H1 (cell line): ENCODE data around the gene LCN6. TPM values are rescaled to one million over a fixed set of nuclear protein-coding genes. Genes with fewer than 3 reads are reported as not detected.

Experiments
- CTCF ChIA-PET: fragments of 300-600 bp; sonication (Branson Sonifier 250); formaldehyde crosslinking; loops from one replicate; lab custom pipeline; 2021; ENCODE audit not compliant: partially characterized antibody; lab: Charles Lee
- POLR2A ChIA-PET: fragments of 300-600 bp; sonication (Branson Sonifier 250); formaldehyde crosslinking; loops from one replicate; lab custom pipeline; 2021; ENCODE audit warnings: inconsistent platforms; ENCODE audit not compliant: partially characterized antibody; lab: Charles Lee
- DNase-seq, 2 experiments: peaks; one replicate each; pipeline versions ENCODE4 v3.0.0 to v3.0.0-alpha.2; 2010 to 2022; ENCODE audit warnings: low spot score in 2 of 2, low read depth in 1 of 2, mixed read lengths in 1 of 2
- FAIRE-seq: peaks from 2 replicates; lab custom pipeline; 2011; peaks lifted over from hg19 to GRCh38; lab: Jason Lieb, UNC
- H2AFZ ChIP-seq: 2 replicates; pipeline ENCODE4 v1.8.1; 2012; ENCODE audit warnings: low read length, inconsistent platforms
- H2AK5ac ChIP-seq: 2 replicates; pipeline ENCODE4 v1.6.1; 2013; ENCODE audit warnings: low read depth, low read length
- H2BK120ac ChIP-seq: replicated peaks from 2 replicates; pipeline ENCODE3; 2013; ENCODE audit warnings: low read depth, low read length, inconsistent platforms
- H2BK12ac ChIP-seq: 2 replicates; pipeline ENCODE4 v1.6.1; 2013; ENCODE audit warnings: low read depth, low read length
- H2BK15ac ChIP-seq: 2 replicates; pipeline ENCODE4 v1.6.1; 2013; ENCODE audit warnings: low read length
- H2BK20ac ChIP-seq: 2 replicates; pipeline ENCODE4 v1.6.1; 2013; ENCODE audit warnings: low read length
- H2BK5ac ChIP-seq: 2 replicates; pipeline ENCODE4 v1.6.1; 2013; ENCODE audit warnings: low read depth, low read length
- H3K14ac ChIP-seq: 2 replicates; pipeline ENCODE4 v1.6.1; 2013; ENCODE audit warnings: inconsistent platforms; ENCODE audit not compliant: insufficient read length
- H3K18ac ChIP-seq: 2 replicates; pipeline ENCODE4 v1.6.1; 2013; ENCODE audit warnings: low read length; ENCODE audit errors: extremely low read depth
- H3K23ac ChIP-seq: 2 replicates; pipeline ENCODE4 v1.6.1; 2013; ENCODE audit warnings: inconsistent platforms; ENCODE audit not compliant: insufficient read length
- H3K23me2 ChIP-seq: 2 replicates; pipeline ENCODE4 v1.6.1; 2013; ENCODE audit warnings: low read depth, low read length
- H3K27ac ChIP-seq: 2 replicates; pipeline ENCODE4 v1.6.1; 2011; ENCODE audit warnings: low read depth, low read length, inconsistent platforms
- H3K27me3 ChIP-seq, 4 experiments: replicated peaks in 1 of 4; 1 replicate in 1 of 4; 2 replicates in 3 of 4; pipeline versions ENCODE4 v1.6.1 to v1.8.1; 2011 to 2013; ENCODE audit warnings: low read length in 3 of 4, mild to moderate bottlenecking in 3 of 4, inconsistent platforms in 2 of 4, mixed read lengths in 2 of 4, moderate library complexity in 1 of 4; ENCODE audit not compliant: control insufficient read depth in 3 of 4, insufficient read depth in 3 of 4; ENCODE audit errors: extremely low read depth in 1 of 4
- H3K36me3 ChIP-seq, 4 experiments: 2 replicates each; pipeline versions ENCODE4 v1.6.1 to v1.8.1; 2011 to 2013; ENCODE audit warnings: mild to moderate bottlenecking in 4 of 4, low read length in 3 of 4, moderate library complexity in 2 of 4, control low read depth in 1 of 4, inconsistent platforms in 1 of 4; ENCODE audit not compliant: insufficient read depth in 4 of 4, control insufficient read depth in 2 of 4
- H3K4ac ChIP-seq: replicated peaks from 2 replicates; pipeline ENCODE3; 2013; ENCODE audit warnings: low read length, low read depth, mixed read lengths, inconsistent platforms; ENCODE audit not compliant: insufficient read length
- H3K4me1 ChIP-seq, 4 experiments: replicated peaks in 1 of 4; 1 replicate in 1 of 4; 2 replicates in 3 of 4; pipeline versions ENCODE4 v1.6.1 to v1.8.1; 2011 to 2013; ENCODE audit warnings: low read length in 3 of 4, inconsistent platforms in 2 of 4, mixed read lengths in 1 of 4; ENCODE audit not compliant: insufficient read depth in 4 of 4, control insufficient read depth in 3 of 4
- H3K4me2 ChIP-seq, 2 experiments: 2 replicates each; pipeline versions ENCODE4 v1.6.1 to v1.8.1; 2011 to 2013; ENCODE audit warnings: low read depth in 2 of 2, low read length in 2 of 2, control low read depth in 1 of 2, inconsistent platforms in 1 of 2, mild to moderate bottlenecking in 1 of 2; ENCODE audit not compliant: insufficient read depth in 1 of 2
- H3K4me3 ChIP-seq, 4 experiments: fragments of 200-600, 300-600 bp in 1 of 4; sonication (generic), shearing (Covaris generic), sonication (Bioruptor Twin) in 1 of 4; 2 replicates each; pipeline versions ENCODE4 v1.5.1 to v1.8.1; 2011 to 2016; ENCODE audit warnings: low read length in 4 of 4, low read depth in 3 of 4, control low read depth in 2 of 4, inconsistent platforms in 2 of 4, mild to moderate bottlenecking in 2 of 4, mixed read lengths in 1 of 4, moderate library complexity in 1 of 4; ENCODE audit not compliant: insufficient read depth in 2 of 4; ENCODE audit errors: extremely low read depth in 1 of 4
- H3K56ac ChIP-seq: replicated peaks from 2 replicates; pipeline ENCODE3; 2013; ENCODE audit warnings: low read depth, mild to moderate bottlenecking, mixed read lengths, low read length, inconsistent platforms; ENCODE audit not compliant: insufficient read length
- H3K79me1 ChIP-seq: 2 replicates; pipeline ENCODE4 v1.6.1; 2013; ENCODE audit warnings: low read depth, low read length, control low read depth
- H3K79me2 ChIP-seq, 2 experiments: 2 replicates each; pipeline versions ENCODE4 v1.6.1 to v1.8.1; 2012 to 2013; ENCODE audit warnings: low read length in 2 of 2, mild to moderate bottlenecking in 2 of 2, inconsistent platforms in 1 of 2; ENCODE audit not compliant: insufficient read depth in 2 of 2, control insufficient read depth in 1 of 2
- H3K9ac ChIP-seq, 4 experiments: replicated peaks in 1 of 4; 1 replicate in 1 of 4; 2 replicates in 3 of 4; pipeline versions ENCODE4 v1.6.1 to v1.8.1; 2011 to 2013; ENCODE audit warnings: low read depth in 3 of 4, low read length in 3 of 4, control low read depth in 2 of 4, mild to moderate bottlenecking in 2 of 4, moderate library complexity in 2 of 4, inconsistent platforms in 1 of 4; ENCODE audit errors: extremely low read depth in 1 of 4
- H3K9me3 ChIP-seq, 2 experiments: 2 replicates each; pipeline versions ENCODE4 v1.6.1 to v1.8.1; 2012 to 2013; ENCODE audit warnings: mild to moderate bottlenecking in 2 of 2, moderate library complexity in 2 of 2, control low read depth in 1 of 2, inconsistent platforms in 1 of 2, low read depth in 1 of 2, low read length in 1 of 2, mixed read lengths in 1 of 2; ENCODE audit not compliant: insufficient read depth in 2 of 2
- H4K20me1 ChIP-seq, 2 experiments: replicated peaks in 1 of 2; 2 replicates each; pipeline versions ENCODE3 to v1.8.1; 2011 to 2013; ENCODE audit warnings: inconsistent platforms in 2 of 2, low read length in 2 of 2, mild to moderate bottlenecking in 1 of 2; ENCODE audit not compliant: insufficient read depth in 2 of 2, control insufficient read depth in 1 of 2
- H4K5ac ChIP-seq: 2 replicates; pipeline ENCODE4 v1.6.1; 2013; ENCODE audit warnings: low read length, low read depth, mixed read lengths, inconsistent platforms; ENCODE audit not compliant: insufficient read length
- H4K8ac ChIP-seq: 2 replicates; pipeline ENCODE4 v1.8.0; 2013; ENCODE audit warnings: mild to moderate bottlenecking, moderate library complexity, low read length, inconsistent platforms; ENCODE audit not compliant: insufficient read depth; ENCODE audit errors: extremely low read depth
- H4K91ac ChIP-seq: replicated peaks from 2 replicates; pipeline ENCODE3; 2013; ENCODE audit warnings: low read length, mixed read lengths, inconsistent platforms; ENCODE audit not compliant: insufficient read length
- CBX8 ChIP-seq: fragments of 300-800, 300-1000 bp; sonication (generic); IDR thresholded peaks from 2 replicates; pipeline ENCODE4 v1.7.1; 2016; ENCODE audit warnings: low read depth, low read length, borderline replicate concordance
- EP300 ChIP-seq, 2 experiments: IDR thresholded peaks; 1 replicate in 1 of 2; 2 replicates in 1 of 2; pipeline ENCODE4 v1.6.1; 2011 to 2012; ENCODE audit warnings: low read depth in 2 of 2, low read length in 2 of 2, mild to moderate bottlenecking in 2 of 2, borderline replicate concordance in 1 of 2, inconsistent platforms in 1 of 2, moderate library complexity in 1 of 2
- MAFK ChIP-seq: IDR thresholded peaks from 2 replicates; pipeline ENCODE4 v1.6.1; 2012; ENCODE audit warnings: low read depth, mild to moderate bottlenecking, improper control_type of control experiment, low read length
- TCF12 ChIP-seq: IDR thresholded peaks from 2 replicates; pipeline ENCODE4 v1.6.1; 2011; ENCODE audit warnings: low read depth, mild to moderate bottlenecking, low read length
- ZNF274 ChIP-seq: IDR thresholded peaks from 2 replicates; pipeline ENCODE4 v1.7.0; 2012; ENCODE audit warnings: low read length, borderline replicate concordance; ENCODE audit errors: extremely low read depth
- WGBS, 2 experiments: shearing (Covaris generic) in 1 of 2; methylation state at CpG; one replicate each; pipeline versions ENCODE4 v1.1.6 to v1.1.7; 2013 to 2015; ENCODE audit warnings: low lambda C conversion rate in 2 of 2, mixed read lengths in 2 of 2, inconsistent platforms in 1 of 2, low coverage in 1 of 2, missing lambda C conversion rate in 1 of 2; ENCODE audit not compliant: insufficient replicate concordance in 2 of 2, insufficient coverage in 1 of 2, insufficient read length in 1 of 2; ENCODE audit errors: extremely low coverage in 1 of 2, missing lambda C conversion rate in 1 of 2; 5-methylcytosine and 5-hydroxymethylcytosine counted together
- polyA plus RNA-seq, 7 experiments: library from polyadenylated mRNA; depleted of rRNA in 3 of 7; stranded (reverse) in 5 of 7; unstranded in 2 of 7; fragments of >200 nt in 5 of 7; fragments of 200-250 nt in 2 of 7; gene quantifications; 1 replicate in 5 of 7; 2 replicates in 1 of 7; 4 replicates in 1 of 7; pipeline versions ENCODE4 v1.2.1 to v1.2.3, GENCODE V29; 2011 to 2013; ENCODE audit warnings: missing spikeins in 2 of 7, mixed read lengths in 2 of 7
- total RNA-seq: library from RNA; stranded (reverse); fragmentation: NEBNext Ultra II Directional; extraction: Animal tissue kit (Norgen Biotek cat#: 25700); gene quantifications from 2 replicates; pipeline ENCODE4 v1.2.1, GENCODE V29; 2021

The LCN6 gene
- total and polyA plus RNA-seq, 2 of the 8 experiments (the other 6 are each of a cell fraction or from before 2014, with no cell fraction given), result not detected

DNA sequence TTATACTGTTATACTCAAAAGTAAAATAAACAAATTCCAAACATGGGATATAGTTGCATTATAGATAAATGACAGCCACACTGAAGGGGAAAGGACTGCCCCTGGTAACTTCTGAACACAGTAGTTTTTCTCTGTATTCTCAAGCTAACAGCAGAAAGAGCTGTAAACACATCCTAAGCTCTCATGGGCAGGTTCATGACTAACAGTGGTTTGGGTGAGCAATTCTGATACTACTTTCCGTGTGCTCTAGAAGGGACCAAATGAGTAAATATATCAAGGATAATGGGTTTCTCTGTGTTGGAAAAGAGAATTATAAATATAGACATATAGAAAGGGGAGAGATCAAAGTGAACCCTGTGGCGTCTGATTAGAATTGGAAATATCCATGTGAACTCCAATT lies 2.2 kb upstream of the LCN6 start:
- H2AFZ ChIP-seq, result no peak overlapping the region
- no peak overlapping the region for H4K91ac ChIP-seq
- no peak overlapping the region for H2BK15ac ChIP-seq
- no peak for FAIRE-seq
- no peak overlapping the region for H3K4me2 ChIP-seq
- H4K8ac ChIP-seq, result no peak overlapping the region
- CTCF ChIA-PET, result interaction anchor here (0.6 to 2.7 kb wide), 7 partner anchors 7 to 388 kb away, joined by 3 to 9 read pairs (median 4); partner anchors contain the start of genes AJM1 and LCN8
- no peak overlapping the region for H4K5ac ChIP-seq
- no peak overlapping the region for H3K4me3 ChIP-seq
- no peak overlapping the region for H3K4ac ChIP-seq
- POLR2A ChIA-PET, result interaction anchor here (1.5 to 11.7 kb wide), 2 partner anchors 9 to 21 kb away, joined by 4 to 137 read pairs; no protein-coding TSS in a partner anchor
- H3K27ac ChIP-seq, result no peak overlapping the region
- TF ChIP-seq MAFK, result no peak
- no peak for TF ChIP-seq CBX8
- TF ChIP-seq EP300 (IDR thresholded peaks at IDR 0.05; ENCODE audit: borderline replicate concordance in 1 of 2, low read depth in 2 of 2, low read length in 2 of 2), result no peak
- TF ChIP-seq TCF12, result no peak
- TF ChIP-seq ZNF274, result no peak
- no peaks in the 10 kb centered on the region for H3K79me1 ChIP-seq
- H3K36me3 ChIP-seq, result no peaks in the 10 kb centered on the region
- no peak for DNase-seq
- no peaks in the 10 kb centered on the region for H3K79me2 ChIP-seq
- no peak overlapping the region for H3K23ac ChIP-seq
- H3K9me3 ChIP-seq, result peaks cover 3 to 6% of the 10 kb centered on the region in 2 experiments; a peak in 1 of 4 replicates
- no peak overlapping the region for H2AK5ac ChIP-seq
- H3K23me2 ChIP-seq, result no peaks in the 10 kb centered on the region; the same call in 1 of the 2 replicates
- H3K9ac ChIP-seq, result no peak overlapping the region
- no peaks in the 10 kb centered on the region for H4K20me1 ChIP-seq
- no peak overlapping the region for H2BK5ac ChIP-seq
- no peak overlapping the region for H3K56ac ChIP-seq
- no peak overlapping the region for H3K14ac ChIP-seq
- H2BK120ac ChIP-seq, result no peak overlapping the region
- peaks cover 0 to 2% (median 0%) of the 10 kb centered on the region in 4 experiments; a peak in 2 of 7 replicates for H3K4me1 ChIP-seq
- H3K18ac ChIP-seq, result no peak overlapping the region
- H2BK20ac ChIP-seq, result no peak overlapping the region
- no peak overlapping the region for H2BK12ac ChIP-seq
- WGBS, 2 experiments, result 86% methylated on average over 2 of the region's 2 CpGs; no CpG with 5 or more reads in 1 of the 2 experiments
- no peaks in the 10 kb centered on the region for H3K27me3 ChIP-seq
